ENCODE data around the gene ELL. TPM values are rescaled to one million over a fixed set of nuclear protein-coding genes. Genes with fewer than 3 reads are reported as not detected.

ELL gene
- total RNA-seq, 4 donors from 2014 or later = 16.2 to 72.2 (median 18.0) TPM

GRCh38 chr19:18444513-18444912, 77.4 kb downstream of the ELL start:
- no peak for TF ChIP-seq POLR2A (IDR thresholded peaks at IDR 0.05)
- no peak for TF ChIP-seq EP300 (IDR thresholded peaks at IDR 0.05; ENCODE audit: low read depth)
- H3K9me3 ChIP-seq = no peaks in the 10 kb centered on the region
- H3K36me3 ChIP-seq = peaks cover 0 to 41% (median 15%) of the 10 kb centered on the region in 4 donors
- intact Hi-C loops (cut with DNase I; ENCODE audit: low total_unique reads) (loop anchor here (10.0 kb wide), 1 partner anchor 410 kb away; no protein-coding TSS in a partner anchor), in situ Hi-C loops (cut with MboI; ENCODE audit: low pct_ligation_motif_present in 1 of 4, low pct_unique_long_range_greater_than_20kb in 1 of 4, low sequenced_read_pairs in 3 of 4) (loop anchor here in 1 of 4 donors (10.0 kb wide), 1 partner anchor 410 kb away; no protein-coding TSS in a partner anchor)
- no peak overlapping the region for H3K4me3 ChIP-seq
- H3K4me1 ChIP-seq = peaks cover 0 to 8% (median 7%) of the 10 kb centered on the region in 4 donors
- 93% methylated on average over 16 of the region's 19 CpGs; no CpG with 5 or more reads in 1 of the 2 donors for WGBS, 2 donors (ENCODE audit: low coverage in 1 of 2)
- H3K27me3 ChIP-seq = no peaks in the 10 kb centered on the region
- no peak for DNase-seq
- H3K27ac ChIP-seq = peak overlapping the region in 1 of 4 donors; percentile 12

- intact Hi-C loops (cut with DNase I; ENCODE audit: low total_unique reads) (loop anchor here (10.0 kb wide), 1 partner anchor 411 kb away; no protein-coding TSS in a partner anchor), in situ Hi-C loops (cut with MboI; ENCODE audit: low pct_ligation_motif_present in 1 of 4, low pct_unique_long_range_greater_than_20kb in 1 of 4, low sequenced_read_pairs in 3 of 4) (loop anchor here in 1 of 4 donors (10.0 kb wide), 1 partner anchor 411 kb away; no protein-coding TSS in a partner anchor)
- Histone ChIP-seq H3K4me3 (no peak overlapping the region), H3K27ac (no peak overlapping the region), H3K9me3 (no peaks in the 10 kb centered on the region), H3K4me1 (peaks cover under 1 to 10% (median 7%) of the 10 kb centered on the region in 4 donors), H3K36me3 (peaks cover 0 to 34% (median 13%) of the 10 kb centered on the region in 4 donors), H3K27me3 (no peaks in the 10 kb centered on the region)
- TF ChIP-seq POLR2A (IDR thresholded peaks at IDR 0.05) (no peak), POLR2AphosphoS5 (IDR thresholded peaks at IDR 0.05) (no peak), EP300 (IDR thresholded peaks at IDR 0.05; ENCODE audit: low read depth) (no peak), CTCF (IDR thresholded peaks at IDR 0.05) (no peak)
- WGBS, 2 donors (ENCODE audit: low coverage in 1 of 2) = 96% methylated on average over 11 of the region's 11 CpGs; no CpG with 5 or more reads in 1 of the 2 donors
- DNase-seq = no peak
Measured at GRCh38 chr19:18443831-18444230, 78.0 kb downstream of the ELL start.

GRCh38 chr19:18443406-18443805, 78.5 kb downstream of the ELL start:
- no peak overlapping the region for H3K27ac ChIP-seq
- intact Hi-C loops (cut with DNase I; ENCODE audit: low total_unique reads) = loop anchor here (10.0 kb wide), 1 partner anchor 411 kb away; no protein-coding TSS in a partner anchor
- TF ChIP-seq CTCF (IDR thresholded peaks at IDR 0.05) (no peak), EP300 (IDR thresholded peaks at IDR 0.05; ENCODE audit: low read depth) (no peak), POLR2A (IDR thresholded peaks at IDR 0.05) (no peak), POLR2AphosphoS5 (IDR thresholded peaks at IDR 0.05) (no peak)
- H3K36me3 ChIP-seq = peaks cover 0 to 31% (median 12%) of the 10 kb centered on the region in 4 donors
- 98% methylated on average over 6 of the region's 6 CpGs; no CpG with 5 or more reads in 1 of the 2 donors for WGBS, 2 donors (ENCODE audit: low coverage in 1 of 2)
- H3K27me3 ChIP-seq = peaks cover 2% of the 10 kb centered on the region
- in situ Hi-C loops (cut with MboI; ENCODE audit: low pct_ligation_motif_present in 1 of 4, low pct_unique_long_range_greater_than_20kb in 1 of 4, low sequenced_read_pairs in 3 of 4) = loop anchor here in 1 of 4 donors (10.0 kb wide), 1 partner anchor 411 kb away; no protein-coding TSS in a partner anchor
- DNase-seq = no peak
- H3K4me1 ChIP-seq = peaks cover 5 to 14% (median 10%) of the 10 kb centered on the region in 4 donors
- no peaks in the 10 kb centered on the region for H3K9me3 ChIP-seq
- H3K4me3 ChIP-seq = no peak overlapping the region

- Histone ChIP-seq H3K27ac (no peak overlapping the region), H3K36me3 (peaks cover 0 to 31% (median 12%) of the 10 kb centered on the region in 4 donors), H3K4me1 (peaks cover 10 to 19% (median 15%) of the 10 kb centered on the region in 4 donors), H3K4me3 (no peak overlapping the region), H3K9me3 (no peaks in the 10 kb centered on the region), H3K27me3 (peaks cover 6% of the 10 kb centered on the region)
- in situ Hi-C loops (cut with MboI; ENCODE audit: low pct_ligation_motif_present in 1 of 4, low pct_unique_long_range_greater_than_20kb in 1 of 4, low sequenced_read_pairs in 3 of 4) (loop anchor here in 1 of 4 donors (10.0 kb wide), 1 partner anchor 412 kb away; no protein-coding TSS in a partner anchor), intact Hi-C loops (cut with DNase I; ENCODE audit: low total_unique reads) (loop anchor here (10.0 kb wide), 1 partner anchor 412 kb away; no protein-coding TSS in a partner anchor)
- DNase-seq = no peak
- TF ChIP-seq POLR2AphosphoS5 (IDR thresholded peaks at IDR 0.05) (no peak), POLR2A (IDR thresholded peaks at IDR 0.05) (no peak), CTCF (IDR thresholded peaks at IDR 0.05) (no peak), EP300 (IDR thresholded peaks at IDR 0.05; ENCODE audit: low read depth) (no peak)
- WGBS, 2 donors (ENCODE audit: low coverage in 1 of 2) = 86% methylated on average over 11 of the region's 12 CpGs; no CpG with 5 or more reads in 1 of the 2 donors
Measured at GRCh38 chr19:18442941-18443340, 78.9 kb downstream of the ELL start.

All from transverse colon (tissue), 4 donors.